ENCODE results near the gene APOL3.

GRCh38 chr22:36107436-36107835, 53.1 kb downstream of the APOL3 start:
- no peak for TF ChIP-seq POLR2A (IDR thresholded peaks at IDR 0.05; ENCODE audit: low read length)
- no peak for TF ChIP-seq GATA1 (IDR thresholded peaks at IDR 0.05; ENCODE audit: low read depth, low read length)
